ENCODE measurements around the gene CSRNP2. TPM values are rescaled to one million over a fixed set of nuclear protein-coding genes. Genes with fewer than 3 reads are reported as not detected.

The CSRNP2 gene
- total RNA-seq, 4 donors from 2014 or later = 19.1 to 35.0 (median 28.3) TPM

GRCh38 chr12:51065530-51065929, 17.9 kb downstream of the CSRNP2 start:
- Histone ChIP-seq H3K9me3 (no peaks in the 10 kb centered on the region), H3K27ac (no peak overlapping the region), H3K4me3 (no peak overlapping the region), H3K36me3 (peaks cover 0 to 100% of the 10 kb centered on the region in 2 donors), H3K4me1 (no peaks in the 10 kb centered on the region), H3K27me3 (no peaks in the 10 kb centered on the region)
- no peak for TF ChIP-seq CTCF (IDR thresholded peaks at IDR 0.05)
- no peak for TF ChIP-seq EP300 (IDR thresholded peaks at IDR 0.05)
- no peak for TF ChIP-seq POLR2A (IDR thresholded peaks at IDR 0.05)
- no peak for ATAC-seq
- 91 to 92% methylated on average over 4 to 5 of the region's 5 CpGs for WGBS, 2 donors (ENCODE audit: low coverage in 1 of 2)

- Histone ChIP-seq H3K4me3 (no peak overlapping the region), H3K27me3 (no peaks in the 10 kb centered on the region), H3K9me3 (no peaks in the 10 kb centered on the region), H3K36me3 (peaks cover 5 to 100% of the 10 kb centered on the region in 2 donors), H3K27ac (no peak overlapping the region), H3K4me1 (no peaks in the 10 kb centered on the region)
- WGBS, 2 donors (ENCODE audit: low coverage in 1 of 2) = 62 to 71% methylated on average over 8 to 9 of the region's 9 CpGs
- no peak for TF ChIP-seq POLR2AphosphoS5 (IDR thresholded peaks at IDR 0.05)
- TF ChIP-seq CTCF (IDR thresholded peaks at IDR 0.05) = no peak
- no peak for TF ChIP-seq POLR2A (IDR thresholded peaks at IDR 0.05)
- no peak for TF ChIP-seq EP300 (IDR thresholded peaks at IDR 0.05)
- ATAC-seq = no peak
Observed at GRCh38 chr12:51062631-51063397, 20.6 kb downstream of the CSRNP2 start.

GRCh38 chr12:51059086-51059485, 24.3 kb downstream of the CSRNP2 start:
- Histone ChIP-seq H3K4me3 (no peak overlapping the region), H3K27ac (no peak overlapping the region), H3K36me3 (peaks cover 5 to 100% of the 10 kb centered on the region in 2 donors), H3K9me3 (no peaks in the 10 kb centered on the region), H3K4me1 (no peaks in the 10 kb centered on the region), H3K27me3 (no peaks in the 10 kb centered on the region)
- no peak for TF ChIP-seq EP300 (IDR thresholded peaks at IDR 0.05)
- no peak for TF ChIP-seq POLR2A (IDR thresholded peaks at IDR 0.05)
- no peak for TF ChIP-seq CTCF (IDR thresholded peaks at IDR 0.05)
- TF ChIP-seq POLR2AphosphoS5 (IDR thresholded peaks at IDR 0.05) = no peak
- 71 to 83% methylated on average over 3 to 6 of the region's 7 CpGs for WGBS, 2 donors (ENCODE audit: low coverage in 1 of 2)
- ATAC-seq = no peak

- TF ChIP-seq POLR2A (IDR thresholded peaks at IDR 0.05) (no peak), EP300 (IDR thresholded peaks at IDR 0.05) (no peak), CTCF (IDR thresholded peaks at IDR 0.05) (no peak), POLR2AphosphoS5 (IDR thresholded peaks at IDR 0.05) (no peak)
- Histone ChIP-seq H3K27ac (no peak overlapping the region), H3K9me3 (no peaks in the 10 kb centered on the region), H3K27me3 (no peaks in the 10 kb centered on the region), H3K4me1 (peaks cover 0 to 3% (median 0%) of the 10 kb centered on the region in 3 donors), H3K36me3 (peaks cover 5 to 100% of the 10 kb centered on the region in 2 donors), H3K4me3 (no peak overlapping the region)
- ATAC-seq = peak; percentile 58
- WGBS, 2 donors (ENCODE audit: low coverage in 1 of 2) = 79 to 86% methylated on average over 4 to 5 of the region's 5 CpGs
Observed at GRCh38 chr12:51056242-51056641, 27.2 kb downstream of the CSRNP2 start.

GRCh38 chr12:51055060-51055459, 28.3 kb downstream of the CSRNP2 start:
- Histone ChIP-seq H3K9me3 (no peaks in the 10 kb centered on the region), H3K36me3 (peaks cover 5 to 100% of the 10 kb centered on the region in 2 donors), H3K4me1 (peaks cover 0 to 9% (median 0%) of the 10 kb centered on the region in 3 donors), H3K27me3 (no peaks in the 10 kb centered on the region), H3K27ac (no peak overlapping the region), H3K4me3 (no peak overlapping the region)
- WGBS, 2 donors (ENCODE audit: low coverage in 1 of 2) = 80 to 100% methylated on average over 1 of the region's 2 CpGs
- TF ChIP-seq POLR2AphosphoS5 (IDR thresholded peaks at IDR 0.05) (no peak), POLR2A (IDR thresholded peaks at IDR 0.05) (no peak), CTCF (IDR thresholded peaks at IDR 0.05) (no peak)
- no peak for ATAC-seq
